H1 (cell line): ENCODE measurements around the gene FAM83C. TPM values are rescaled to one million over a fixed set of nuclear protein-coding genes. Genes with fewer than 3 reads are reported as not detected.
A peak's percentile ranks its signal among the peaks of the same experiment; 100 is the strongest.
"Not testable (repeated sequence)": the region's sequence is repeated elsewhere in the genome, so short reads cannot be mapped to it uniquely, and the experiment has no call there.

ENCODE experiments used
- CTCF ChIA-PET: fragments of 300-600 bp; sonication (Branson Sonifier 250); formaldehyde crosslinking; loops from one replicate; lab custom pipeline; 2021; ENCODE audit not compliant: partially characterized antibody; lab: Charles Lee
- POLR2A ChIA-PET: fragments of 300-600 bp; sonication (Branson Sonifier 250); formaldehyde crosslinking; loops from one replicate; lab custom pipeline; 2021; ENCODE audit warnings: inconsistent platforms; ENCODE audit not compliant: partially characterized antibody; lab: Charles Lee
- DNase-seq, 2 experiments: peaks; one replicate each; pipeline versions ENCODE4 v3.0.0 to v3.0.0-alpha.2; 2010 to 2022; ENCODE audit warnings: low spot score in 2 of 2, low read depth in 1 of 2, mixed read lengths in 1 of 2
- FAIRE-seq: peaks from 2 replicates; lab custom pipeline; 2011; peaks lifted over from hg19 to GRCh38; lab: Jason Lieb, UNC
- H2AFZ ChIP-seq: 2 replicates; pipeline ENCODE4 v1.8.1; 2012; ENCODE audit warnings: low read length, inconsistent platforms
- H2AK5ac ChIP-seq: 2 replicates; pipeline ENCODE4 v1.6.1; 2013; ENCODE audit warnings: low read depth, low read length
- H2BK120ac ChIP-seq: replicated peaks from 2 replicates; pipeline ENCODE3; 2013; ENCODE audit warnings: low read depth, low read length, inconsistent platforms
- H2BK12ac ChIP-seq: 2 replicates; pipeline ENCODE4 v1.6.1; 2013; ENCODE audit warnings: low read depth, low read length
- H2BK15ac ChIP-seq: 2 replicates; pipeline ENCODE4 v1.6.1; 2013; ENCODE audit warnings: low read length
- H2BK20ac ChIP-seq: 2 replicates; pipeline ENCODE4 v1.6.1; 2013; ENCODE audit warnings: low read length
- H2BK5ac ChIP-seq: 2 replicates; pipeline ENCODE4 v1.6.1; 2013; ENCODE audit warnings: low read depth, low read length
- H3K14ac ChIP-seq: 2 replicates; pipeline ENCODE4 v1.6.1; 2013; ENCODE audit warnings: inconsistent platforms; ENCODE audit not compliant: insufficient read length
- H3K18ac ChIP-seq: 2 replicates; pipeline ENCODE4 v1.6.1; 2013; ENCODE audit warnings: low read length; ENCODE audit errors: extremely low read depth
- H3K23ac ChIP-seq: 2 replicates; pipeline ENCODE4 v1.6.1; 2013; ENCODE audit warnings: inconsistent platforms; ENCODE audit not compliant: insufficient read length
- H3K23me2 ChIP-seq: 2 replicates; pipeline ENCODE4 v1.6.1; 2013; ENCODE audit warnings: low read depth, low read length
- H3K27ac ChIP-seq: 2 replicates; pipeline ENCODE4 v1.6.1; 2011; ENCODE audit warnings: low read depth, low read length, inconsistent platforms
- H3K27me3 ChIP-seq, 4 experiments: replicated peaks in 1 of 4; 1 replicate in 1 of 4; 2 replicates in 3 of 4; pipeline versions ENCODE4 v1.6.1 to v1.8.1; 2011 to 2013; ENCODE audit warnings: low read length in 3 of 4, mild to moderate bottlenecking in 3 of 4, inconsistent platforms in 2 of 4, mixed read lengths in 2 of 4, moderate library complexity in 1 of 4; ENCODE audit not compliant: control insufficient read depth in 3 of 4, insufficient read depth in 3 of 4; ENCODE audit errors: extremely low read depth in 1 of 4
- H3K36me3 ChIP-seq, 4 experiments: 2 replicates each; pipeline versions ENCODE4 v1.6.1 to v1.8.1; 2011 to 2013; ENCODE audit warnings: mild to moderate bottlenecking in 4 of 4, low read length in 3 of 4, moderate library complexity in 2 of 4, control low read depth in 1 of 4, inconsistent platforms in 1 of 4; ENCODE audit not compliant: insufficient read depth in 4 of 4, control insufficient read depth in 2 of 4
- H3K4ac ChIP-seq: replicated peaks from 2 replicates; pipeline ENCODE3; 2013; ENCODE audit warnings: low read length, low read depth, mixed read lengths, inconsistent platforms; ENCODE audit not compliant: insufficient read length
- H3K4me1 ChIP-seq, 4 experiments: replicated peaks in 1 of 4; 1 replicate in 1 of 4; 2 replicates in 3 of 4; pipeline versions ENCODE4 v1.6.1 to v1.8.1; 2011 to 2013; ENCODE audit warnings: low read length in 3 of 4, inconsistent platforms in 2 of 4, mixed read lengths in 1 of 4; ENCODE audit not compliant: insufficient read depth in 4 of 4, control insufficient read depth in 3 of 4
- H3K4me2 ChIP-seq, 2 experiments: 2 replicates each; pipeline versions ENCODE4 v1.6.1 to v1.8.1; 2011 to 2013; ENCODE audit warnings: low read depth in 2 of 2, low read length in 2 of 2, control low read depth in 1 of 2, inconsistent platforms in 1 of 2, mild to moderate bottlenecking in 1 of 2; ENCODE audit not compliant: insufficient read depth in 1 of 2
- H3K4me3 ChIP-seq, 4 experiments: fragments of 200-600, 300-600 bp in 1 of 4; sonication (generic), shearing (Covaris generic), sonication (Bioruptor Twin) in 1 of 4; 2 replicates each; pipeline versions ENCODE4 v1.5.1 to v1.8.1; 2011 to 2016; ENCODE audit warnings: low read length in 4 of 4, low read depth in 3 of 4, control low read depth in 2 of 4, inconsistent platforms in 2 of 4, mild to moderate bottlenecking in 2 of 4, mixed read lengths in 1 of 4, moderate library complexity in 1 of 4; ENCODE audit not compliant: insufficient read depth in 2 of 4; ENCODE audit errors: extremely low read depth in 1 of 4
- H3K56ac ChIP-seq: replicated peaks from 2 replicates; pipeline ENCODE3; 2013; ENCODE audit warnings: low read depth, mild to moderate bottlenecking, mixed read lengths, low read length, inconsistent platforms; ENCODE audit not compliant: insufficient read length
- H3K79me1 ChIP-seq: 2 replicates; pipeline ENCODE4 v1.6.1; 2013; ENCODE audit warnings: low read depth, low read length, control low read depth
- H3K79me2 ChIP-seq, 2 experiments: 2 replicates each; pipeline versions ENCODE4 v1.6.1 to v1.8.1; 2012 to 2013; ENCODE audit warnings: low read length in 2 of 2, mild to moderate bottlenecking in 2 of 2, inconsistent platforms in 1 of 2; ENCODE audit not compliant: insufficient read depth in 2 of 2, control insufficient read depth in 1 of 2
- H3K9ac ChIP-seq, 4 experiments: replicated peaks in 1 of 4; 1 replicate in 1 of 4; 2 replicates in 3 of 4; pipeline versions ENCODE4 v1.6.1 to v1.8.1; 2011 to 2013; ENCODE audit warnings: low read depth in 3 of 4, low read length in 3 of 4, control low read depth in 2 of 4, mild to moderate bottlenecking in 2 of 4, moderate library complexity in 2 of 4, inconsistent platforms in 1 of 4; ENCODE audit errors: extremely low read depth in 1 of 4
- H3K9me3 ChIP-seq, 2 experiments: 2 replicates each; pipeline versions ENCODE4 v1.6.1 to v1.8.1; 2012 to 2013; ENCODE audit warnings: mild to moderate bottlenecking in 2 of 2, moderate library complexity in 2 of 2, control low read depth in 1 of 2, inconsistent platforms in 1 of 2, low read depth in 1 of 2, low read length in 1 of 2, mixed read lengths in 1 of 2; ENCODE audit not compliant: insufficient read depth in 2 of 2
- H4K20me1 ChIP-seq, 2 experiments: replicated peaks in 1 of 2; 2 replicates each; pipeline versions ENCODE3 to v1.8.1; 2011 to 2013; ENCODE audit warnings: inconsistent platforms in 2 of 2, low read length in 2 of 2, mild to moderate bottlenecking in 1 of 2; ENCODE audit not compliant: insufficient read depth in 2 of 2, control insufficient read depth in 1 of 2
- H4K5ac ChIP-seq: 2 replicates; pipeline ENCODE4 v1.6.1; 2013; ENCODE audit warnings: low read length, low read depth, mixed read lengths, inconsistent platforms; ENCODE audit not compliant: insufficient read length
- H4K8ac ChIP-seq: 2 replicates; pipeline ENCODE4 v1.8.0; 2013; ENCODE audit warnings: mild to moderate bottlenecking, moderate library complexity, low read length, inconsistent platforms; ENCODE audit not compliant: insufficient read depth; ENCODE audit errors: extremely low read depth
- H4K91ac ChIP-seq: replicated peaks from 2 replicates; pipeline ENCODE3; 2013; ENCODE audit warnings: low read length, mixed read lengths, inconsistent platforms; ENCODE audit not compliant: insufficient read length
- CHD2 ChIP-seq: IDR thresholded peaks from 2 replicates; pipeline ENCODE4 v1.6.1; 2012; ENCODE audit warnings: low read length, improper control_type of control experiment
- EGR1 ChIP-seq: IDR thresholded peaks from 2 replicates; pipeline ENCODE4 v1.6.1; 2011; ENCODE audit warnings: low read depth, low read length, borderline replicate concordance
- EP300 ChIP-seq, 2 experiments: IDR thresholded peaks; 1 replicate in 1 of 2; 2 replicates in 1 of 2; pipeline ENCODE4 v1.6.1; 2011 to 2012; ENCODE audit warnings: low read depth in 2 of 2, low read length in 2 of 2, mild to moderate bottlenecking in 2 of 2, borderline replicate concordance in 1 of 2, inconsistent platforms in 1 of 2, moderate library complexity in 1 of 2
- JUN ChIP-seq: IDR thresholded peaks from 2 replicates; pipeline ENCODE4 v1.6.1; 2011; ENCODE audit warnings: low read depth, mild to moderate bottlenecking, improper control_type of control experiment, low read length
- SP1 ChIP-seq: IDR thresholded peaks from 2 replicates; pipeline ENCODE4 v1.6.1; 2011; ENCODE audit warnings: low read depth, low read length
- SRF ChIP-seq: IDR thresholded peaks from 2 replicates; pipeline ENCODE4 v1.6.1; 2011; ENCODE audit warnings: mild to moderate bottlenecking, low read depth, low read length, moderate library complexity
- TAF1 ChIP-seq: IDR thresholded peaks from 2 replicates; pipeline ENCODE4 v1.6.1; 2011; ENCODE audit warnings: mild to moderate bottlenecking, low read depth, low read length
- TEAD4 ChIP-seq: IDR thresholded peaks from 2 replicates; pipeline ENCODE4 v1.6.1; 2012; ENCODE audit warnings: low read depth, low read length, inconsistent platforms, mixed read lengths
- WGBS, 2 experiments: shearing (Covaris generic) in 1 of 2; methylation state at CpG; one replicate each; pipeline versions ENCODE4 v1.1.6 to v1.1.7; 2013 to 2015; ENCODE audit warnings: low lambda C conversion rate in 2 of 2, mixed read lengths in 2 of 2, inconsistent platforms in 1 of 2, low coverage in 1 of 2, missing lambda C conversion rate in 1 of 2; ENCODE audit not compliant: insufficient replicate concordance in 2 of 2, insufficient coverage in 1 of 2, insufficient read length in 1 of 2; ENCODE audit errors: extremely low coverage in 1 of 2, missing lambda C conversion rate in 1 of 2; 5-methylcytosine and 5-hydroxymethylcytosine counted together
- polyA plus RNA-seq, 7 experiments: library from polyadenylated mRNA; depleted of rRNA in 3 of 7; stranded (reverse) in 5 of 7; unstranded in 2 of 7; fragments of >200 nt in 5 of 7; fragments of 200-250 nt in 2 of 7; gene quantifications; 1 replicate in 5 of 7; 2 replicates in 1 of 7; 4 replicates in 1 of 7; pipeline versions ENCODE4 v1.2.1 to v1.2.3, GENCODE V29; 2011 to 2013; ENCODE audit warnings: missing spikeins in 2 of 7, mixed read lengths in 2 of 7
- total RNA-seq: library from RNA; stranded (reverse); fragmentation: NEBNext Ultra II Directional; extraction: Animal tissue kit (Norgen Biotek cat#: 25700); gene quantifications from 2 replicates; pipeline ENCODE4 v1.2.1, GENCODE V29; 2021
- TF ChIP-seq, protein P1 (sequence below), 3 experiments: IDR thresholded peaks; 1 replicate in 2 of 3; 2 replicates in 1 of 3; pipeline versions ENCODE4 v1.5.1 to v1.6.1; 2011; ENCODE audit warnings: low read length in 3 of 3, mild to moderate bottlenecking in 3 of 3, inconsistent platforms in 2 of 3, low read depth in 1 of 3, moderate library complexity in 1 of 3; ENCODE audit not compliant: insufficient read depth in 1 of 3; ENCODE audit errors: control extremely low read depth in 1 of 3

FAM83C gene
- total and polyA plus RNA-seq, 2 of the 8 experiments (the other 6 are each of a cell fraction or from before 2014, with no cell fraction given): not detected

DNA sequence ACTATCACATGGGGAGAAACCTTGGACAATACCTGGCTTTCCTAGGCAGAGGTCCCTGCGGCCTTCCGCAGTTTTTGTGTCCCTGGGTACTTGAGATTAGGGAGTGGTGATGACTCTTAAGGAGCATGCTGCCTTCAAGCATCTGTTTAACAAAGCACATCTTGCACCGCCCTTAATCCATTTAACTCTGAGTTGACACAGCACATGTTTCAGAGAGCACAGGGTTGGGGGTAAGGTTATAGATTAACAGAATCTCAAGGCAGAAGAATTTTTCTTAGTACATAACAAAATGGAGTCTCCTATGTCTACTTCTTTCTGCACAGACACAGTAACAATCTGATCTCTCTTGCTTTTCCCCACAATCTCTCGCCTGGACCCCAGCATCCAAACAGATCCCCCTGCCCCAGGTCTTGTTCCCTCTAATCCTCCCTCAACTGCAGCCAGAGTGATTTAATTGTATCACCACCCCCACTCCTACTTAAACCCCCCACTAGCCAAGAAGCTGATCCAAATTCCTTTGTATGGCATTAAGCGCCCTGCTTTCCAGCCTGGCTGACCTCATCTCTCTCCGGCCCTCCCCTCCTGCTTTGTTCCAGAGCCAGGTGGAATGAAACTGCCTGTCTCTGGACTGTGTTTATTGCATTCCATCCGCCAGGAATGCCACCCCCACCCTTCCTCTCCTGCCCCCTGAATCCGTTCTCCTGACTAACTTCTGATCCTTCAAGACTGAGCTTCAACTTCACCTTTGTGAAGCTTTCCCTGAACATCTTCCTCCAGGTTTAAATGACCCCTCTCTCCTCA lies 29.3 kb downstream of the FAM83C start:
- not testable (repeated sequence) for H3K14ac ChIP-seq, H2BK15ac ChIP-seq, H3K23me2 ChIP-seq, H2AFZ ChIP-seq, H3K79me1 ChIP-seq, H3K36me3 ChIP-seq, H4K20me1 ChIP-seq, H3K79me2 ChIP-seq, H3K9me3 ChIP-seq, H3K27me3 ChIP-seq
- peak overlapping the region; percentile 98 for H2BK120ac ChIP-seq
- peak overlapping the region; percentile 97 for H2BK5ac ChIP-seq
- H3K4me3 ChIP-seq: peak overlapping the region in 3 of 4 experiments; percentile 9 to 39 (median 16); a peak in 3 of 8 replicates
- H3K4me2 ChIP-seq: peak overlapping the region; percentile 64 to 88
- H4K5ac ChIP-seq: peak overlapping the region; percentile 97
- H2BK12ac ChIP-seq: peak overlapping the region; percentile 100
- peak; percentile 67 to 94 for DNase-seq
- peak overlapping the region; percentile 98 for H2BK20ac ChIP-seq
- H3K18ac ChIP-seq: peak overlapping the region; percentile 99
- H3K4ac ChIP-seq: peak overlapping the region; percentile 23
- 2% methylated on average over 5 of the region's 8 CpGs; no CpG with 5 or more reads in 1 of the 2 experiments for WGBS, 2 experiments
- H3K27ac ChIP-seq: peak overlapping the region; percentile 99
- ChIA-PET CTCF (interaction anchor here (0.7 to 11.5 kb wide), 11 partner anchors 11 to 161 kb away, joined by 3 to 135 read pairs (median 4); partner anchors contain the start of genes EDEM2 and MMP24), POLR2A (interaction anchor here (0.6 to 7.2 kb wide), 40 partner anchors 11 to 567 kb away, joined by 3 to 98 read pairs (median 4); partner anchors contain the start of genes EDEM2, EIF6, MMP24 and MMP24OS)
- peak overlapping the region; percentile 100 for H2AK5ac ChIP-seq
- peak; percentile 90 for FAIRE-seq
- peak overlapping the region; percentile 13 for H3K23ac ChIP-seq
- peaks cover 16 to 39% (median 30%) of the 10 kb centered on the region in 4 experiments for H3K4me1 ChIP-seq
- H3K9ac ChIP-seq: peak overlapping the region in 3 of 4 experiments; percentile 84 to 86 (median 85); a peak in 6 of 7 replicates
- peak overlapping the region; percentile 62 for H3K56ac ChIP-seq
- peak overlapping the region; percentile 93; the same call in 1 of the 2 replicates for H4K8ac ChIP-seq
- peak overlapping the region; percentile 98 for H4K91ac ChIP-seq
- TF ChIP-seq, protein P1, sequence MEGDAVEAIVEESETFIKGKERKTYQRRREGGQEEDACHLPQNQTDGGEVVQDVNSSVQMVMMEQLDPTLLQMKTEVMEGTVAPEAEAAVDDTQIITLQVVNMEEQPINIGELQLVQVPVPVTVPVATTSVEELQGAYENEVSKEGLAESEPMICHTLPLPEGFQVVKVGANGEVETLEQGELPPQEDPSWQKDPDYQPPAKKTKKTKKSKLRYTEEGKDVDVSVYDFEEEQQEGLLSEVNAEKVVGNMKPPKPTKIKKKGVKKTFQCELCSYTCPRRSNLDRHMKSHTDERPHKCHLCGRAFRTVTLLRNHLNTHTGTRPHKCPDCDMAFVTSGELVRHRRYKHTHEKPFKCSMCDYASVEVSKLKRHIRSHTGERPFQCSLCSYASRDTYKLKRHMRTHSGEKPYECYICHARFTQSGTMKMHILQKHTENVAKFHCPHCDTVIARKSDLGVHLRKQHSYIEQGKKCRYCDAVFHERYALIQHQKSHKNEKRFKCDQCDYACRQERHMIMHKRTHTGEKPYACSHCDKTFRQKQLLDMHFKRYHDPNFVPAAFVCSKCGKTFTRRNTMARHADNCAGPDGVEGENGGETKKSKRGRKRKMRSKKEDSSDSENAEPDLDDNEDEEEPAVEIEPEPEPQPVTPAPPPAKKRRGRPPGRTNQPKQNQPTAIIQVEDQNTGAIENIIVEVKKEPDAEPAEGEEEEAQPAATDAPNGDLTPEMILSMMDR (IDR thresholded peaks at IDR 0.05; ENCODE audit: control extremely low read depth in 1 of 3, insufficient read depth in 1 of 3, low read depth in 1 of 3, low read length in 3 of 3): peak in 1 of 3 experiments; percentile 11; a peak in 1 of 4 replicates
- TF ChIP-seq EGR1 (peak; percentile 71), TAF1 (peak; percentile 70), TEAD4 (peak; percentile 99), EP300 (IDR thresholded peaks at IDR 0.05; ENCODE audit: borderline replicate concordance in 1 of 2, low read depth in 2 of 2, low read length in 2 of 2) (peak in 1 of 2 experiments; percentile 79; a peak in 1 of 3 replicates), SP1 (peak; percentile 91), SRF (peak; percentile 67), CHD2 (peak; percentile 11; the same call in 1 of the 2 replicates), JUN (peak; percentile 86)
